WTC11 (cell line): Measurements from ENCODE around the gene CDK3.
"Not testable (repeated sequence)": the region's sequence is repeated elsewhere in the genome, so short reads cannot be mapped to it uniquely, and the experiment has no call there.

Experiments used
- ETV6 ChIP-seq: sonication (generic); formaldehyde crosslinking; IDR thresholded peaks from 2 replicates; pipeline ENCODE4 v1.8.1; 2022; ENCODE audit warnings: mild to moderate bottlenecking, missing genetic modification reagents
- FOXJ3 ChIP-seq: sonication (generic); formaldehyde crosslinking; IDR thresholded peaks from 2 replicates; pipeline ENCODE4 v1.9.0; 2021; ENCODE audit warnings: missing genetic modification reagents, mild to moderate bottlenecking, borderline replicate concordance
- NR1H2 ChIP-seq: sonication (generic); formaldehyde crosslinking; IDR thresholded peaks from 2 replicates; pipeline ENCODE4 v1.9.0; 2021; ENCODE audit warnings: mild to moderate bottlenecking, moderate library complexity, missing genetic modification reagents
- SMAD4 ChIP-seq: sonication (generic); formaldehyde crosslinking; IDR thresholded peaks from 2 replicates; pipeline ENCODE4 v1.8.0; 2022; ENCODE audit warnings: mild to moderate bottlenecking, missing genetic modification reagents
- USF2 ChIP-seq: sonication (generic); formaldehyde crosslinking; IDR thresholded peaks from 2 replicates; pipeline ENCODE4 v1.8.1; 2023; ENCODE audit warnings: mild to moderate bottlenecking, missing genetic modification reagents, moderate library complexity
- ZBTB21 ChIP-seq: sonication (generic); formaldehyde crosslinking; IDR thresholded peaks from 2 replicates; pipeline ENCODE4 v1.8.1; 2023; ENCODE audit warnings: mild to moderate bottlenecking, missing genetic modification reagents, borderline replicate concordance
- ZNF121 ChIP-seq: sonication (generic); formaldehyde crosslinking; IDR thresholded peaks from 2 replicates; pipeline ENCODE4 v1.8.0; 2023; ENCODE audit warnings: missing genetic modification reagents
- TF ChIP-seq, protein P1 (sequence below): sonication (generic); formaldehyde crosslinking; IDR thresholded peaks from 2 replicates; pipeline ENCODE4 v1.8.0; 2023; ENCODE audit warnings: mild to moderate bottlenecking, missing genetic modification reagents
- TF ChIP-seq, protein P2 (sequence below): fragments of 200-600 bp; IDR thresholded peaks from 2 replicates; pipeline ENCODE4 v1.8.0; 2022; ENCODE audit warnings: antibody characterized with exemption
- TF ChIP-seq, protein P3 (sequence below): sonication (generic); formaldehyde crosslinking; IDR thresholded peaks from 2 replicates; pipeline ENCODE4 v1.8.1; 2023; ENCODE audit warnings: mild to moderate bottlenecking, missing genetic modification reagents, moderate library complexity
- TF ChIP-seq, protein P4 (sequence below): sonication (generic); formaldehyde crosslinking; IDR thresholded peaks from 2 replicates; pipeline ENCODE4 v1.8.0; 2022; ENCODE audit warnings: mild to moderate bottlenecking, missing genetic modification reagents

- not testable (repeated sequence) for TF ChIP-seq FOXJ3 (CRISPR knock-in tag); USF2; ETV6; SMAD4; ZNF121 (CRISPR knock-in tag); ZBTB21 (CRISPR knock-in tag); NR1H2 (CRISPR knock-in tag)
- TF ChIP-seq, protein P1, sequence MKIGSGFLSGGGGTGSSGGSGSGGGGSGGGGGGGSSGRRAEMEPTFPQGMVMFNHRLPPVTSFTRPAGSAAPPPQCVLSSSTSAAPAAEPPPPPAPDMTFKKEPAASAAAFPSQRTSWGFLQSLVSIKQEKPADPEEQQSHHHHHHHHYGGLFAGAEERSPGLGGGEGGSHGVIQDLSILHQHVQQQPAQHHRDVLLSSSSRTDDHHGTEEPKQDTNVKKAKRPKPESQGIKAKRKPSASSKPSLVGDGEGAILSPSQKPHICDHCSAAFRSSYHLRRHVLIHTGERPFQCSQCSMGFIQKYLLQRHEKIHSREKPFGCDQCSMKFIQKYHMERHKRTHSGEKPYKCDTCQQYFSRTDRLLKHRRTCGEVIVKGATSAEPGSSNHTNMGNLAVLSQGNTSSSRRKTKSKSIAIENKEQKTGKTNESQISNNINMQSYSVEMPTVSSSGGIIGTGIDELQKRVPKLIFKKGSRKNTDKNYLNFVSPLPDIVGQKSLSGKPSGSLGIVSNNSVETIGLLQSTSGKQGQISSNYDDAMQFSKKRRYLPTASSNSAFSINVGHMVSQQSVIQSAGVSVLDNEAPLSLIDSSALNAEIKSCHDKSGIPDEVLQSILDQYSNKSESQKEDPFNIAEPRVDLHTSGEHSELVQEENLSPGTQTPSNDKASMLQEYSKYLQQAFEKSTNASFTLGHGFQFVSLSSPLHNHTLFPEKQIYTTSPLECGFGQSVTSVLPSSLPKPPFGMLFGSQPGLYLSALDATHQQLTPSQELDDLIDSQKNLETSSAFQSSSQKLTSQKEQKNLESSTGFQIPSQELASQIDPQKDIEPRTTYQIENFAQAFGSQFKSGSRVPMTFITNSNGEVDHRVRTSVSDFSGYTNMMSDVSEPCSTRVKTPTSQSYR, result not testable (repeated sequence)
- TF ChIP-seq, protein P2, sequence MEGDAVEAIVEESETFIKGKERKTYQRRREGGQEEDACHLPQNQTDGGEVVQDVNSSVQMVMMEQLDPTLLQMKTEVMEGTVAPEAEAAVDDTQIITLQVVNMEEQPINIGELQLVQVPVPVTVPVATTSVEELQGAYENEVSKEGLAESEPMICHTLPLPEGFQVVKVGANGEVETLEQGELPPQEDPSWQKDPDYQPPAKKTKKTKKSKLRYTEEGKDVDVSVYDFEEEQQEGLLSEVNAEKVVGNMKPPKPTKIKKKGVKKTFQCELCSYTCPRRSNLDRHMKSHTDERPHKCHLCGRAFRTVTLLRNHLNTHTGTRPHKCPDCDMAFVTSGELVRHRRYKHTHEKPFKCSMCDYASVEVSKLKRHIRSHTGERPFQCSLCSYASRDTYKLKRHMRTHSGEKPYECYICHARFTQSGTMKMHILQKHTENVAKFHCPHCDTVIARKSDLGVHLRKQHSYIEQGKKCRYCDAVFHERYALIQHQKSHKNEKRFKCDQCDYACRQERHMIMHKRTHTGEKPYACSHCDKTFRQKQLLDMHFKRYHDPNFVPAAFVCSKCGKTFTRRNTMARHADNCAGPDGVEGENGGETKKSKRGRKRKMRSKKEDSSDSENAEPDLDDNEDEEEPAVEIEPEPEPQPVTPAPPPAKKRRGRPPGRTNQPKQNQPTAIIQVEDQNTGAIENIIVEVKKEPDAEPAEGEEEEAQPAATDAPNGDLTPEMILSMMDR, result not testable (repeated sequence)
- TF ChIP-seq, protein P3, sequence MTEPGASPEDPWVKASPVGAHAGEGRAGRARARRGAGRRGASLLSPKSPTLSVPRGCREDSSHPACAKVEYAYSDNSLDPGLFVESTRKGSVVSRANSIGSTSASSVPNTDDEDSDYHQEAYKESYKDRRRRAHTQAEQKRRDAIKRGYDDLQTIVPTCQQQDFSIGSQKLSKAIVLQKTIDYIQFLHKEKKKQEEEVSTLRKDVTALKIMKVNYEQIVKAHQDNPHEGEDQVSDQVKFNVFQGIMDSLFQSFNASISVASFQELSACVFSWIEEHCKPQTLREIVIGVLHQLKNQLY, result not testable (repeated sequence)
- TF ChIP-seq, protein P4, sequence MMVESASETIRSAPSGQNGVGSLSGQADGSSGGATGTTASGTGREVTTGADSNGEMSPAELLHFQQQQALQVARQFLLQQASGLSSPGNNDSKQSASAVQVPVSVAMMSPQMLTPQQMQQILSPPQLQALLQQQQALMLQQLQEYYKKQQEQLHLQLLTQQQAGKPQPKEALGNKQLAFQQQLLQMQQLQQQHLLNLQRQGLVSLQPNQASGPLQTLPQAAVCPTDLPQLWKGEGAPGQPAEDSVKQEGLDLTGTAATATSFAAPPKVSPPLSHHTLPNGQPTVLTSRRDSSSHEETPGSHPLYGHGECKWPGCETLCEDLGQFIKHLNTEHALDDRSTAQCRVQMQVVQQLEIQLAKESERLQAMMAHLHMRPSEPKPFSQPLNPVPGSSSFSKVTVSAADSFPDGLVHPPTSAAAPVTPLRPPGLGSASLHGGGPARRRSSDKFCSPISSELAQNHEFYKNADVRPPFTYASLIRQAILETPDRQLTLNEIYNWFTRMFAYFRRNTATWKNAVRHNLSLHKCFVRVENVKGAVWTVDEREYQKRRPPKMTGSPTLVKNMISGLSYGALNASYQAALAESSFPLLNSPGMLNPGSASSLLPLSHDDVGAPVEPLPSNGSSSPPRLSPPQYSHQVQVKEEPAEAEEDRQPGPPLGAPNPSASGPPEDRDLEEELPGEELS (CRISPR knock-in tag), result not testable (repeated sequence)
Measured at GRCh38 chr17:75975187-75975586, 25.5 kb upstream of the CDK3 start.
